ENCODE results near the gene GDF9.

The GDF9 gene, protein sequence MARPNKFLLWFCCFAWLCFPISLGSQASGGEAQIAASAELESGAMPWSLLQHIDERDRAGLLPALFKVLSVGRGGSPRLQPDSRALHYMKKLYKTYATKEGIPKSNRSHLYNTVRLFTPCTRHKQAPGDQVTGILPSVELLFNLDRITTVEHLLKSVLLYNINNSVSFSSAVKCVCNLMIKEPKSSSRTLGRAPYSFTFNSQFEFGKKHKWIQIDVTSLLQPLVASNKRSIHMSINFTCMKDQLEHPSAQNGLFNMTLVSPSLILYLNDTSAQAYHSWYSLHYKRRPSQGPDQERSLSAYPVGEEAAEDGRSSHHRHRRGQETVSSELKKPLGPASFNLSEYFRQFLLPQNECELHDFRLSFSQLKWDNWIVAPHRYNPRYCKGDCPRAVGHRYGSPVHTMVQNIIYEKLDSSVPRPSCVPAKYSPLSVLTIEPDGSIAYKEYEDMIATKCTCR

DNA sequence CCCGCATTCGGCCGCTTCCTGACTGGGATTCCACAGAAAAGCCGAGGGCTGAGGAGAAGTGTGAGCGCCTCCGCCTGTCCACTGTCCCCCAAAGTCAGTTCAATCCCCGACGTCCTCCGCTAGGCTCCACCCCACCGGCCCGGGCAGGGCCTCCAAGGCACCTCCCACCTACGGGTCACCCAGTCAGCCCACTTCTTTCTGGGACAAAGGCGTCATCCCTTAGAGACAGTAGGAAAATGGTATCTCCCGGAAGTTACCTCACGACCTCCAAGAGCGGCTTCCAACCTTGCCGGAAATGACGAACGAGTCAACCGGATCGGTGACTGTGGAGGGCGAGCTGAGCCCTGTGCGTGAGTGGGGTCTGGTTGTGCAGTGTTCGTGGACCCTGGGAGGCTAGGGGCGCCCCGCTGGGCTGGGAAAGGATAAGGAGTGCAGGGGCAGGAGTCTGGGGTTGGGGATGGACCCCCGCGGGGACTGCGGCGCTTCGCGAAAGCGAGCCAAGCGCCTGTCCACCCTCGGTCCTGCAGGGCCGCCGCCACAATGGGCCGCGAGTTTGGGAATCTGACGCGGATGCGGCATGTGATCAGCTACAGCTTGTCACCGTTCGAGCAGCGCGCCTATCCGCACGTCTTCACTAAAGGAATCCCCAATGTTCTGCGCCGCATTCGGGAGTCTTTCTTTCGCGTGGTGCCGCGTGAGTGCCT lies at the start of gene GDF9, which contains the start of gene UQCRQ:
Gene GDF9, minus strand, starts transcription at position 128 of the 704 bp plus-strand sequence. CDS start 1,936 bp downstream, outside the sequence.
Gene UQCRQ, plus strand, starts transcription at position 301 of the 704 bp plus-strand sequence. Its CDS starts 240 bp downstream, at position 541.
- peak; percentile 86 for TF ChIP-seq ZFX (IDR thresholded peaks at IDR 0.05)
- TF ChIP-seq, protein P1, sequence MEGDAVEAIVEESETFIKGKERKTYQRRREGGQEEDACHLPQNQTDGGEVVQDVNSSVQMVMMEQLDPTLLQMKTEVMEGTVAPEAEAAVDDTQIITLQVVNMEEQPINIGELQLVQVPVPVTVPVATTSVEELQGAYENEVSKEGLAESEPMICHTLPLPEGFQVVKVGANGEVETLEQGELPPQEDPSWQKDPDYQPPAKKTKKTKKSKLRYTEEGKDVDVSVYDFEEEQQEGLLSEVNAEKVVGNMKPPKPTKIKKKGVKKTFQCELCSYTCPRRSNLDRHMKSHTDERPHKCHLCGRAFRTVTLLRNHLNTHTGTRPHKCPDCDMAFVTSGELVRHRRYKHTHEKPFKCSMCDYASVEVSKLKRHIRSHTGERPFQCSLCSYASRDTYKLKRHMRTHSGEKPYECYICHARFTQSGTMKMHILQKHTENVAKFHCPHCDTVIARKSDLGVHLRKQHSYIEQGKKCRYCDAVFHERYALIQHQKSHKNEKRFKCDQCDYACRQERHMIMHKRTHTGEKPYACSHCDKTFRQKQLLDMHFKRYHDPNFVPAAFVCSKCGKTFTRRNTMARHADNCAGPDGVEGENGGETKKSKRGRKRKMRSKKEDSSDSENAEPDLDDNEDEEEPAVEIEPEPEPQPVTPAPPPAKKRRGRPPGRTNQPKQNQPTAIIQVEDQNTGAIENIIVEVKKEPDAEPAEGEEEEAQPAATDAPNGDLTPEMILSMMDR (conservative IDR thresholded peaks at IDR 0.05) = peak; percentile 35
- peak within 1 kb of the TSS; percentile 92 for H3K27ac ChIP-seq

DNA sequence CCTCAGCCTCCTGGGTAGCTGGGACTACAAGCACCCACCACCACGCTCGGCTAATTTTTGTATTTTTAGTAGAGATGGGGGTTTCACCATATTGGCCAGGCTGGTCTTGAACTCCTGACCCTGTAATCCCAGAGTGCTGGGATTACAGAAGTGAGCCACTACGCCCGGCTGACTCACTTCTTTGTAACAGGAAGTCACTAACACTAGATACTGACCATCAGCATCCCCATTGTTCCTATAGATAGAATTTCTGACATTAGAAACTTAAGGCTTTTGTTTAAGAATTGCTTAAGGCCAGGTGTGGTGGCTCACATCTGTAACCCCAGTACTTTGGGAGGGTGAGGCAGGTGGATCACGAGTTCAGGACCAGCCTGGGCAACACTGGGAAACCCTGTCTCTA lies 49.4 kb upstream of the GDF9 start:
- no peak overlapping the region for H3K27ac ChIP-seq
- TF ChIP-seq ZFX (IDR thresholded peaks at IDR 0.05) = no peak
- TF ChIP-seq, protein P1 (conservative IDR thresholded peaks at IDR 0.05) = no peak

DNA sequence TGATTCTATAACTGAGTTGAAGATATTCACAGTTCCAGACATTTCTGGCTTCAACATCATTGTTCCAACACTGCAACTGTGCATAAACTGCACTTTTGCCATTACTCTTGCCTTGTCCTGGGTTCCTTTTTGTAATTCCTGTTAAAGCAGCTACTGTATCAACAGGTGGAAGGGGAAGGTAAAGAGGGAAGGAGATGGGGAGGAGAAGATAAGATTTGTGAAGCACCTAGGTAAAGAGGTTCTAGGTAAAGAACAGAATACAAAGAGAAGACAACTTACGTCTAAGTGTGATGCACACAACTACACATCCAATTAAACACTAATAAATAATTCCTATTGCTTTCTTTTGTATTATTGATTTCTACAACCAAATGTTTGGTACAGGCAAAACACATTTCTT lies 43.4 kb upstream of the GDF9 start:
- no peak overlapping the region for H3K27ac ChIP-seq
- TF ChIP-seq, protein P1 (conservative IDR thresholded peaks at IDR 0.05) = no peak
- no peak for TF ChIP-seq ZFX (IDR thresholded peaks at IDR 0.05)

DNA sequence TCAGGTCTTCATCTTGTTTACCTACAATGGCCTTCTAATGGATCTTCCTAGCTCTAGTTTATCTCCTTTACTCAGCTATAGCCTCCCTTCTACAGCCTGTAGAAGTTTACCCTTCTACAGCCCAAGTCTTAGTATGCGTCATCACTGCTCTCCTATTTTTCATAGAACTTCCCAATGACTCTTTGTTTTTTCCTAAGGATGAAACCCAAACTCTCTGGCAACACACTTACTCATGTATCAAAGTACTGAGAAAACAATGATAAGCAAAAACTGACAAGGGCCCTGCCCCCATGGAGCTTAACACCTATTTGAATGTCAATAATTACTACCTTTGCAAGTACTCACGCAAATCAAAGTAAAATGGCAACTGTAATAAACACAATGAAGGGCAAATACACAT lies 40.9 kb upstream of the GDF9 start:
- H3K27ac ChIP-seq = no peak overlapping the region
- TF ChIP-seq, protein P1 (conservative IDR thresholded peaks at IDR 0.05) = no peak
- no peak for TF ChIP-seq ZFX (IDR thresholded peaks at IDR 0.05)

DNA sequence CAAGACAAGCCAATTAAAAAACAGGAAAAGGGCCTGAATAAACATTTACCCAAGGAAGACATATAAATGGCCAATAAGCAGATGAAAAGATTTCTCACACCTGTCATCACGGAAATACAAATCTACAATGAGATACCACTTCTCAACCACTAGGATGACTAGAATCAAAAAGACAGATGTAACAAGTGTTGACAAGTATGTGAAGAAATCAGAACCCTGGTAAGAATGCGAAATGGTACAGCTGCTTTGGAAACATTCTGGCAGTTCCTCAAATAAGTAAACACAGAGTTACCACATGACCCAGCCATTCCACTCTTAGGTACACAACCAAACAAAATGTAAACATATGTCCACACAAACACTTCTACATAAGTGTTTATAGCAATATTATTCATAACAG lies 39.7 kb upstream of the GDF9 start:
- H3K27ac ChIP-seq = no peak overlapping the region
- no peak for TF ChIP-seq ZFX (IDR thresholded peaks at IDR 0.05)
- TF ChIP-seq, protein P1 (conservative IDR thresholded peaks at IDR 0.05) = peak; percentile 43; the same call in 1 of the 2 replicates

DNA sequence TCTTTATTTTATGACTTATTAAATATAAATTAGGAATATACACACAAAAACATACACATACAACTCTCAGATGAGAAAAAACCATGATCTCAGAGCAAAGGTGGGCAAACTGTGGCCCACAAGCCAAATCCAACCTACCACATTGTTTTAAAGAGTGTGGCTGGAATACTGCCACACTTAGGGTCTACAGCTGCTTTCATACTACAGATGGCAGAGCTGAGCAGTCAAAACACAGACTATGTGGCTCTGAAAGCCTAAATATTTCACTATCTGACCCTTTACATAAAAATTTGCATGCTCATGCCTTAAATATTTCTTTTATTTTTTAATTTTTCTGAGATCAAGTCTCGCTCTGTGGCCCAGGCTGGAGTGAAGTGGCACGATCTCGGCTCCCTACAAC lies 35.5 kb upstream of the GDF9 start:
- TF ChIP-seq ZFX (IDR thresholded peaks at IDR 0.05) = no peak
- TF ChIP-seq, protein P1 (conservative IDR thresholded peaks at IDR 0.05) = no peak
- H3K27ac ChIP-seq = no peak overlapping the region

DNA sequence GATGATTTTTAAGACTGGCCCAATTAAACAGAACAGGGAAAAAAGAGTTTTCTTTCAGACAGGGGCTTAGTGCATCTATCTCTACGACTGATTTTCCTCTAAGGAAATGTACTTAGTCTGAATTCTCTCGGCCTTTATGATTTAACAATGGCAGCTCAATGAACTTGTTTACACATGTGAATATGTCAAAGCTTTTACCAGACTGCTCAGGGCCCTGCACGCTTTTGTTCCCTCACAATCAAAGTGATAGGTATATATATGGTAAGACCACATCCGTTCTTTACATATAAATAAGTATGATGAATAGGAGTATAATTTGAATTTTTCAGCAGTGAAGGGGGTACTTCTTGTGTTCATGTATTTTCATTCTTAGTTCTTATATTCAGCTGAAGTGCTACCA lies 34.8 kb upstream of the GDF9 start:
- H3K27ac ChIP-seq = no peak overlapping the region
- no peak for TF ChIP-seq ZFX (IDR thresholded peaks at IDR 0.05)
- TF ChIP-seq, protein P1 (conservative IDR thresholded peaks at IDR 0.05) = no peak

Measured in C4-2B (cell line).